AG09319 (cell line): ENCODE results near the gene APH1A.

Source experiments
- DNase-seq: peaks from one replicate; pipeline ENCODE4 v3.0.0-alpha.2; 2010; ENCODE audit warnings: low read depth; ENCODE audit errors: extremely low read depth
- TF ChIP-seq, protein P1 (sequence below): IDR thresholded peaks from 2 replicates; pipeline ENCODE4 v1.5.1; 2011; ENCODE audit warnings: low read depth, mild to moderate bottlenecking, inconsistent platforms, low read length, moderate library complexity

The APH1A gene

DNA sequence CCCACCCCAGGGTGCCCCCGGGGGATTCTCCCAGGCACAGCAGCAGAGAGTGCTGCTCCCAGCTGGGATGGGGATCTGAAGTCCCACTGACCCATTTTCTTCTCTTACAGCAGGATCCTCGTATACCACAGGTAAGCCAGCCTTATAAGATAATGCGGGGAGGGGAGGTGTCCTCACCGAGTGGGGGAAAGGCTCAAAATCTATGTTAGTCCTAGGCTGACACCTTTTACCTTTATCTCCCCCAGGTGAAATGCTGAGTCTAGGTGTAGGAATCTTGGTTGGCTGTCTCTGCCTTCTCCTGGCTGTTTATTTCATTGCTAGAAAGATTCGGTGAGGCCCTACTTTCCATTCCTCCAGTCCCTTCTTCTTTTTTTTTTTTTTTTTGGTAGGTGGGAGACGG is 5.3 kb downstream of the APH1A start:
- TF ChIP-seq, protein P1, sequence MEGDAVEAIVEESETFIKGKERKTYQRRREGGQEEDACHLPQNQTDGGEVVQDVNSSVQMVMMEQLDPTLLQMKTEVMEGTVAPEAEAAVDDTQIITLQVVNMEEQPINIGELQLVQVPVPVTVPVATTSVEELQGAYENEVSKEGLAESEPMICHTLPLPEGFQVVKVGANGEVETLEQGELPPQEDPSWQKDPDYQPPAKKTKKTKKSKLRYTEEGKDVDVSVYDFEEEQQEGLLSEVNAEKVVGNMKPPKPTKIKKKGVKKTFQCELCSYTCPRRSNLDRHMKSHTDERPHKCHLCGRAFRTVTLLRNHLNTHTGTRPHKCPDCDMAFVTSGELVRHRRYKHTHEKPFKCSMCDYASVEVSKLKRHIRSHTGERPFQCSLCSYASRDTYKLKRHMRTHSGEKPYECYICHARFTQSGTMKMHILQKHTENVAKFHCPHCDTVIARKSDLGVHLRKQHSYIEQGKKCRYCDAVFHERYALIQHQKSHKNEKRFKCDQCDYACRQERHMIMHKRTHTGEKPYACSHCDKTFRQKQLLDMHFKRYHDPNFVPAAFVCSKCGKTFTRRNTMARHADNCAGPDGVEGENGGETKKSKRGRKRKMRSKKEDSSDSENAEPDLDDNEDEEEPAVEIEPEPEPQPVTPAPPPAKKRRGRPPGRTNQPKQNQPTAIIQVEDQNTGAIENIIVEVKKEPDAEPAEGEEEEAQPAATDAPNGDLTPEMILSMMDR: no peak
- no peak for DNase-seq

- DNase-seq: no peak
- TF ChIP-seq, protein P1: no peak
These were observed 6.2 kb downstream of the APH1A start for GRCh38 chr1:150262388-150263320.

- TF ChIP-seq, protein P1: no peak
- DNase-seq: no peak
These were observed 7.4 kb downstream of the APH1A start for GRCh38 chr1:150261367-150261766.

DNA sequence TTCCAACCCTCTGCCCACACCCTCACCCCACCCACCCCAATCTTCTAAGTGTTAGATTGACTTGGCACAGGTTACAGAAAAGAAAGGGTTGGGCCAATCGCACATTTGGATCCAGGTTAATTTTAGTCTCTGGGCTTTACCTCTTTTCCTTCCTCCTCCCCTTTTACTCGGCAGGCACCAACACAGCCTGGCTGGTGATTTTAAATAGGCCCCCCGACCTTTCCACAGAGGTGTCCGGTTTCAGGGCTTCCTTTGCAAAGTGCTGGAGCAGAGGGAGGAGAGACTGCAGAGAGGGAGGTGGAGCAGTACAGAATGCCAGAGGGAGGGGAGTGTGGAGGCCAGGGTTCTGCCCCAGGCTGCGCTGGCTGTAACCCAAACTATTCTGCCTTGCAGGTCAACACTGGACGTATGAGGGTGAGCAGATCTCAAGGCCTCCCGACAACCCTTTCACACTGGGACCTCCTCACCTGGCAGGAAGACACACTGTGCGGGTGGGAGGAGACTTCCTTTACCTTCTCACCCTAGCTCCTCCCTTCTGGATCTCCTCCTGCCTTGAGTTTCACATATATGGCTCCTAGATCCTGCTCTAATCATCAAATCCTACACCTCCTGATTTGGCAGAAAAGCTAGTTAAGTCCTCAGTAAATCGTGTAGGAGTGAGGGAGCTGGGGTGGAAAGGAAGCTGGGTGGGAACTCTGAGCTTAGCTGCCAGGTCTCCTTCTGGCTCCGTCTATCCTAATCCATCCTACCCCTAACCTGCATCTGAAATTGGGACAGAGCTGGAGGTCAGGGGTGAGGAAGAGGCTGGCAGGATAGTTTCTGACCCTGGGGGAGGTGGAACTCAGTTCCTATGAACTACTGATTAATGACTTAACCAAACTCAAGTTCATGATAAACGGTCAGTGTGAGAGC is 8.8 kb downstream of the APH1A start:
- TF ChIP-seq, protein P1: no peak
- DNase-seq: no peak

DNA sequence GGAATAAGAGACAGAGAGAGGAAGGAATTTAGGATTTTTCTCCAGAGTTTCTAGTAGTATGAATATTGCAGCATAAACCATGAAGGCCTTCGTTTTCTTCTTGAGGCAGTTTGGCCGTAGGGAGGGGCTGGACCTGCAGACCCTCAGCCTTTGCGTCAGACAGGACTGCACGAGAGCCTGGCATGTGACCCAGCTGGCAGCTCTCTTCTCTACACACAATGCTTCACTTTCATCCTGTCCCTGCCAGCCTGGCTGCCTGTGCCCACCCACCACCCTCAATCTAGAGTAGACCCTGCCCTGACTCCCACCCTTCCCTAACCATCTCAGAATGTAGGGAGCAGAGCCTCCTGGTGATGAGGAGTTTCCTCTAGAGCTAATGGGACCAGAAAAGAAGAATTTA is 9.6 kb downstream of the APH1A start:
- DNase-seq: no peak
- TF ChIP-seq, protein P1: no peak

DNA sequence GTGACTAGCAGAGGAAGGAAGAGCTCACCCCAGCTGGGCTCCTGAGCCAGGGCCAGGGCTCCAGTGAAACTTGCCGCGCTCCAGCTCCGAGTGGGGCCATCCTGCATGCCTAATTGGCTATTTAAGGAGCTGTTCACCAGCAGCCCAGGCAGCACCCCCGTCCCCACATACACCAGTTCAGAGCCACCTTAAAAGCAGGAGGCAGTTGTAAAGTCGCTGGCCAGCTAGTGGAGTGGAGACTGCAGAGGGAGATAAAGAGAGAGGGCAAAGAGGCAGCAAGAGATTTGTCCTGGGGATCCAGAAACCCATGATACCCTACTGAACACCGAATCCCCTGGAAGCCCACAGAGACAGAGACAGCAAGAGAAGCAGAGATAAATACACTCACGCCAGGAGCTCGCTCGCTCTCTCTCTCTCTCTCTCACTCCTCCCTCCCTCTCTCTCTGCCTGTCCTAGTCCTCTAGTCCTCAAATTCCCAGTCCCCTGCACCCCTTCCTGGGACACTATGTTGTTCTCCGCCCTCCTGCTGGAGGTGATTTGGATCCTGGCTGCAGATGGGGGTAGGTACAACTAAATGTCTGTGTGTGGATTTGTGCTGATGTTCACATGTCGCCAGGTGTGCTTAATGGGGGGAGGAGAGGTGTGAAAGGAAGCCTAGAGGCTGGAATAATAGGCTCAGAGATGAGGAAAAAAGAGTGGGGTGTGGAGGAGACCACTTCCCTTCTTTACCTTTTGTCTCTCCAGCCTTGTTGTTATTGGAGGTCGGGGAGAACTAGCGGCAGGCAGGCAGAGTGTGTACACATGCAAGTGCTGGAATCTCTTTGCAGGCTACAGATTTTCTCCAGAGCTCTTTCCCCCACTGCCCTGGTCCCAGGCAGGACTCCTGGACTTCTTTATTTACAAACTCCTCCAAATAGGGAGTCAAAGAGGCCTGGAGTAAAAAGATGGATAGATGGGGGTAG is 10.9 kb downstream of the APH1A start, which contains the start of gene CA14:
TSS of gene CA14 (plus strand) at position 151 of the 962 bp plus-strand sequence. CDS start at position 506, 355 bp downstream.
- TF ChIP-seq, protein P1: no peak
- DNase-seq: no peak
